NCI-H226 (cell line): ENCODE results near the gene NHERF1.

Experiments
- DNase-seq: peaks from one replicate; pipeline ENCODE4 v3.0.0-alpha.2; 2015

Gene NHERF1

GRCh38 chr17:74750327-74751069 is 2.1 kb downstream of the NHERF1 start:
- DNase-seq: no peak

- no peak for DNase-seq
Observed at GRCh38 chr17:74752415-74752814, 4.0 kb downstream of the NHERF1 start.

DNA sequence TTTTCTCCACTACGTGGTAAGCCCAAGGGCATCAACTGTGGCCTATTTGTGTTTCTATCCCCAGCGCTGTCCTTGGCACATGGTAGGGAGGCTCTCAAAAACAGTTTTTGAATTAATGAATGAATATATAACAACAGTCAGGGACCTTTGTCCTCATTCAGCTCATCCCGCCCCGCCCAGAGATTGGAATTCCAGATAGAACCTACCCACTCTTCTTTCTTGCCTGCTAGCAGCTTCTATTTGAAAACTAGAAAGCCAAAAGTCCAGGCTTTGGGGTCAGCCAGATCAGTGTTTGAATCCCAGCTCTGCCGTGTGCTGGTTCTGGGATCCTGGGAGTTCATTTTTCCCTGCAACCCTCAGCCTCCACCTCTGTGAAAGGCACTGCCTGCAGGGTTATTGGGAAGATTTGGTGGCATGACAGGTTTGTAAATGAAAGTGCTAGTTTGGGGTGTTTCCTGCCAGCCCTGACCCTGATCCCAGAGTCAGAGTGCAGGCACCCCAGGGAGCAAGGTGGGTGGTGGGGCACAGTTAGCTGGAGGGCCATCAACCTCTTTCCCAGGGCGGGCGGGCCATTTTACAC is 4.5 kb downstream of the NHERF1 start:
- DNase-seq: no peak

- DNase-seq: no peak
Observed at GRCh38 chr17:74754832-74755231, 6.4 kb downstream of the NHERF1 start.

DNA sequence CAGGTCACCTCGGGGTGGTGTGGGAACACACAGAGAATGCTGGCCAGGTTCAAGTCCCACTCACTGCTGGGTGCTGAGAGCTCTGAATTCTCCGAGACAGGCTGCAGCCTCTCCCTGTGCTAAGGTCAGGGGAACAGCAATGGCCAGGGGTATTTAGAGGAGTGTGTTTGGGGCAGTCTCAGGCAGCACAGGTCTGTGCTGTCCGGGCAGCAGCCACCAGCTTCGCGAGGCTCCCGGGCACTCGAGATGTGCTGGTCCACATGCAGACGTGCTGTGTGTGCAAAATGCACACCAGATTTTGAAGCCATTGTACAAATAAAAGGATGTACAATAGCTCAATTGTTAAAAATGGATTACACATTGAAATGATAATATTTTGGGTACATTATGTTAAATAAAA is 7.1 kb downstream of the NHERF1 start:
- no peak for DNase-seq

- DNase-seq: peak; percentile 40
Observed at GRCh38 chr17:74756891-74757290, 8.5 kb downstream of the NHERF1 start.

GRCh38 chr17:74757502-74757901 is 9.1 kb downstream of the NHERF1 start:
- DNase-seq: no peak

GRCh38 chr17:74757931-74758847 is 9.8 kb downstream of the NHERF1 start:
- no peak for DNase-seq

GRCh38 chr17:74758848-74759168 is 10.4 kb downstream of the NHERF1 start:
- peak; percentile 63 for DNase-seq

DNA sequence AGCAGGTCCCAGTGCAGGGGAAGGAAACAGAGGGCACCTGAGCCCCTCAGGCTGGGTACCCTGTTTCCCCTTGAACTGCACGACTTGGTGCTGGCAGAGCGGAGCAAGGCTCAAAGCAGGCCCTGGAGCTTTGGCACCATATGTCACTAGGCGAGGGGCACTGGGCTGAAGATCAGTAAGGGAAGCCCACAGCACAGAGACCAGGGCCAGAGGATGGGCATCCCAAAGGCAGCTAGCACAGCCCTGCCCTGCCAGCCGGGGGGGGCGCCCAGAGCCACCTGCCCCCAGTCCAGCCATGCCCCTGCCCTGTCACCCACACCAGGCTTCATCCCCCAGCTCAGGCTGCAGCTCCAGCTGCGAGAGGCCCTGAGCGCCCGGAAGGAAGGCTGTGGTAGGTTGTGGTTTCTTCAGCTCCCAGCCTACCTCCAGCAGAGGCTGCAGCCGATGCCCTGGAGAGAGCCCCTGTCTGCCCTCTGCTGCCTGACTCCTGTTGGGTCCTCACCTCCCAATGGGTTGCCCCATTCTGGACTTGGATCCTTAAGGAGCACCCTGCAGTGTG is 10.9 kb downstream of the NHERF1 start:
- no peak for DNase-seq

DNA sequence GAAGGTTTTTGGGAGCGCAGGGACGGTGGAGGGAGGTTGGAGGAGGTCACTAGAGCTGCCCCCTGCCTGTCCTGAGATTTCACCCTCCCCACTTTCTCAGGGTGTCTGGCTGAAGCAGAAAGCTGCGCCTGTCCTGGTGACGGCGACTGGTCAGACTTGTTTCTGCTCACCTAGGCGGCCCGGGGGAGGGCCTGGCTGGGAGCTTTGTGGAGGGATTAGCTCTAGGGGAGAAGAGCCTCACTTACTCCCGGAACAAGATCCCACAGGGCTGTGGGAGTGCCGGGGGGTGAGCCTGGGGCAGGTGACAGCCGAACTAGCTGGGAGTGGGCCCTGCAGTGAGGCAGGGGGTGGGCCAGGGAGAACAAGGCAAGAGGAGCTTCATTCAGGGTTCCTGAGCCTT is 11.5 kb downstream of the NHERF1 start:
- DNase-seq: no peak

GRCh38 chr17:74760404-74761105 is 12.1 kb downstream of the NHERF1 start:
- DNase-seq: no peak

- DNase-seq: no peak
Observed at GRCh38 chr17:74761419-74761818, 13.0 kb downstream of the NHERF1 start.

DNA sequence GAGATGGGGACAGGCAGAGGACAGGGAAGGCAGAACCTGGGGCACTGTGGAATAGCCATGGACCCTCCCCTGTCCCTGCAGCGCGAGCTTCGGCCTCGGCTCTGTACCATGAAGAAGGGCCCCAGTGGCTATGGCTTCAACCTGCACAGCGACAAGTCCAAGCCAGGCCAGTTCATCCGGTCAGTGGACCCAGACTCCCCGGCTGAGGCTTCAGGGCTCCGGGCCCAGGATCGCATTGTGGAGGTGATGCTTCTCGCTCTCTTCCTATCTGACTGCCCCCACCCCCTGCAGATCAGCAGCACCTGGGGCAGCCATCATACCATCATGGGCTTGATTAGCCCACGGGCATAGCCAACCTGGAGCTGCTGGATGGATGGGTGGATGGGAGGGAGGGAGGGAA is 13.5 kb downstream of the NHERF1 start:
- DNase-seq: no peak

DNA sequence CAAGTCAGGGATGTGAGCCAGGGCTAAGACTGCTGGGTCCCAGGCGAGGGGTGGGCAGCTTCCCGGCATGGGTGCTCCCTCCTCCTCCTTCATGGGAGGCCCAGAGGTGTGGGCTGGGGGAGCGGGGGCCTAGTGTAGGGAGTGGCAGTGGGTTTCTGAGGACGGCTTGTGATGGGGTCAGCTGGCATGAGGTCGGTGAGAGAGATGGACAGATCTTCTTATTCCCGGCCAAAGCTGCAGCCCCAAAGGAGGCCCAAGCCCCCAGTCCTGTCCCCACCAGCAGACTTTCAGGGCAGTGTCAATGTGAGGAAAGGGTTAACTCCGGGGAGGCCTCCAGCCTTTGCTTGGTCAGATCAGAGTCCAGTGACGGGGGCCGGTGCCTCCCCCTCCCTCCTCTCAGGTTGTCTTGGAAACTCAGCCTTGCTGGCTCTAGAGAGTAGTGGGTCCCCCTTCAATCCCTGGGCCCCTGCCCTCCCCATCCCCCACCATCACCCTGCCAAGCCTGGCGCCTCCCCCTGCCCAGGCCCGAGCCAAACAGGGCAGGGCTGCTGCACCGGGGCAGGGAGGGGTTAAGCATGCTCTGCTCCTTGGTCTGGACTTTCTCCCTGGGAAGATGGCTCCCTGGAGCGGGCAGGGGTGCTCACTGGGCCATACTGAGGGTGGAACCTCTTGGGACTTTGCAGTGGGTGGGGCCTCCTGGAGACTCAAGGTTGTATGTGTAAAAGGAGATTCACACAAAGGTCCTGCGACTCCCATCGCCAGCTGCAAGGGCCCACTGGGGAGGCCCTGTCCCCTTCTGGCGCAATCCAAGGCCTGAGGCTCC is 15.3 kb downstream of the NHERF1 start:
- DNase-seq: no peak

- DNase-seq: no peak
Observed at GRCh38 chr17:74764751-74765286, 16.4 kb downstream of the NHERF1 start.

DNA sequence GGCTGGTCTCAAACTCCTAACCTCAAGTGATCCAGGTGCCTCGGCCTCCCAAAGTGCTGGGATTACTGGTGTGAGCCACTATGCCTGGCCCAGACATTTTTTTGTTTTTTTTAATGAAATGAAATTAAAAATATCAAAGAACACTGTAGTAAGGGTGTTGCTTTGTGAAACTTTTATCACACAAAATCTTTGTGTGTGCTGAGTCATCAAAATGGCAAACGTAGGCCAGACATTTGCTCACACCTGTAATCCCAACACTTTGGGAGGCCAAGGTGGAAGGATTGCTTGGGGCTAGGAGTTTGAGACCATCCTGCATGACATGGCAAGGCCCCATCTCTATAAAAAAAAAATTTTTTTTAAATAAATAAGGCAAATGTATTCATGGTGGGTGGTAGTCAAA is 18.0 kb downstream of the NHERF1 start:
- DNase-seq: no peak

- DNase-seq: no peak
Observed at GRCh38 chr17:74767111-74767516, 18.7 kb downstream of the NHERF1 start.

GRCh38 chr17:74768069-74768762 is 19.8 kb downstream of the NHERF1 start:
- DNase-seq: peak; percentile 35

GRCh38 chr17:74768763-74769114 is 20.3 kb downstream of the NHERF1 start:
- DNase-seq: no peak

DNA sequence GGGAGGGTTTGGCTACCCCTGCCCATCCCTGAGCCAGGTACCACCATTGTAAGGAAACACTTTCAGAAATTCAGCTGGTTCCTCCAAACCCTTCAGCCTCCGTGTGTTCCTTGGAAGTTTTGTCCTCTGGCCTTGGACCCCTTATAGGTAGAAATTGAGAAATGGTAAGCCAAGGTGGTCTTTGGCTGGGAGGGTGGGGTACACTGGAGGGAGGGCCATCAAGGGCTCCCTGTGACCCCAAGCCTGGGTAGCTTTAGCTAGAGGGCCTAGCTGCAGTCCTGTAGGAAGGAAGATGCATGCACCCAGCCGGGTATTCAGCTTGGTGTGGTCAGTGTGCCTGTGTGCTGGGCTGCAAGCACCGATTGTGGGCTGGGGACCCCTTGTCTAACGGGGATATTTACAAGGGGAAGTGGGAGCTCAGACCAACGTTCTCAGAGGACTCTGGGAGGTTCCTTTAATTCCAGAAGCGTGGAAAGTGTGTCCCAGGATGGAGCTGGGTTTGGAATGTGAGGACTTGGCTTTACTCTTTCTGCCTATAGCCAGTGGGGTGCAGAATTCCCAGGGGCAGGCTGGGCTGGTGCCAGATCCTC is 20.9 kb downstream of the NHERF1 start:
- DNase-seq: no peak
